ENCODE data around the gene KDELR3. TPM values are rescaled to one million over a fixed set of nuclear protein-coding genes. Genes with fewer than 3 reads are reported as not detected.

Gene KDELR3
- total RNA-seq (under 1 TPM; 0.13 to 0.33 TPM), polyA plus RNA-seq (0.45 TPM)

DNA sequence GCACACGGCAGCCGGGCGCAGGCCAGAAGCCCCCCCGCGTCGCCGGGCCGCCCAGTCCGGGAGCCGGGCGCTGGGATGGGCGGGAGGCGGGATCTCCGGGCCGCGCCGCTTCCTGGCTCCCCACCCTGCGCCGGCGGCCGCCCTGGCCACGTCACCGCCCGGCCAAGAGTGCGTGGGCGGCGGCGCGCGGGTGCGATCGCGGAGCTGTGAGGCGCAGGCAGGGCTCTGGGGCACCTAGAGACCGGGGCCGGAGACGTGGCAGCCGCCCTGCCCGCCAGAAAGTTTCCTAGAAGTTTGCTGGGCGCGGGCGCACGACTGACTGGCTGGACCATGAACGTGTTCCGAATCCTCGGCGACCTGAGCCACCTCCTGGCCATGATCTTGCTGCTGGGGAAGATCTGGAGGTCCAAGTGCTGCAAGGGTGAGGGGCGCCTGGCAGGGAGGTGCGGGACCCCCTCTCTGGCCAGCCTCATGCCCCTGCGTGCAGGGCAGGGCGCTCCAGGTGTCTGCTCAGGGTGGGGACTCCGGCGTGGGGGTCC is at the start of gene KDELR3:
KDELR3 (plus strand) TSS at position 193 of the 539 bp plus-strand sequence; CDS start at position 331, 138 bp downstream.
- Mint-ChIP-seq H3K4me3 (peak within 1 kb of the TSS; percentile 61 to 86 (median 71)), H3K9me3 (no peaks in the 10 kb centered on the region), H3K36me3 (no peaks in the 10 kb centered on the region), H3K4me1 (peaks cover 0 to 14% (median 10%) of the 10 kb centered on the region in 3 donors), H3K27me3 (peaks cover 19 to 35% of the 10 kb centered on the region in 2 donors), H3K27ac (peak within 1 kb of the TSS in 1 of 8 donors; percentile 81)
- no peaks in the 10 kb centered on the region for H3K9me3 ChIP-seq (ENCODE audit: low read length)
- H3K27me3 ChIP-seq (ENCODE audit: insufficient read depth, low read length, poor library complexity, severe bottlenecking): peaks cover 13% of the 10 kb centered on the region
- ChIA-PET POLR2A (no interaction called here), CTCF (no interaction called here)
- no peaks in the 10 kb centered on the region for H3K36me3 ChIP-seq (ENCODE audit: insufficient read depth, low read length)
- peak within 1 kb of the TSS; percentile 37 for H3K4me3 ChIP-seq (ENCODE audit: low read length)
- H3K27ac ChIP-seq (ENCODE audit: low read depth, low read length): peak within 1 kb of the TSS; percentile 67
- no peaks in the 10 kb centered on the region for H3K4me1 ChIP-seq (ENCODE audit: insufficient read depth, low read length)
- DNase-seq: peak in 3 of 5 donors; percentile 22 to 26 (median 25)

DNA sequence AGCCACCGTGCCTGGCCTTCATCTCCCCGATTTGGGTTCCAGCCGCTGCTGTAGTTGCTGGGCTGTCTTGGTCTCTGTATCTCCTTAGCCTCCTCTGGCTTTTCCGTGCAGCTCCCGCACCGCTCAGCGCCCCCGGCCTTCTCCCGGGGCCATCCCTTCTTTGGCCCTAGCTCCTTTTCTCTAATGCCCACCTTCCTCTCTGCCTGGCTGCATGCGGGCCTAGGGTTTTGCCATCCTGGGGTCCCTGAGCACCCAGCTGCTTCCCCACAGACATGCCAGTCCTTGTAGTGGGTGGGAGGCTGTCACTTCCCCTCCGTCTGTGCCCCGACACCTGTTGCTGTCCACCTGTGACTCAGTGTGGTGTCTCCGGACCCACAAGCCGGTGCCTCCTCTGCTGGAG is 49.3 kb upstream of the KDELR3 start:
- Histone ChIP-seq H3K27ac (ENCODE audit: low read depth, low read length) (no peak overlapping the region), H3K4me3 (ENCODE audit: low read length) (no peak overlapping the region), H3K9me3 (ENCODE audit: low read length) (no peaks in the 10 kb centered on the region), H3K27me3 (ENCODE audit: insufficient read depth, low read length, poor library complexity, severe bottlenecking) (no peaks in the 10 kb centered on the region), H3K36me3 (ENCODE audit: insufficient read depth, low read length) (no peaks in the 10 kb centered on the region), H3K4me1 (ENCODE audit: insufficient read depth, low read length) (no peaks in the 10 kb centered on the region)
- no peaks in the 10 kb centered on the region for H3K36me3 Mint-ChIP-seq
- H3K4me1 Mint-ChIP-seq: no peaks in the 10 kb centered on the region
- no peaks in the 10 kb centered on the region for H3K9me3 Mint-ChIP-seq
- DNase-seq: peak in 1 of 5 donors; percentile 32
- H3K4me3 Mint-ChIP-seq: no peak overlapping the region
- H3K27me3 Mint-ChIP-seq: peaks cover 0 to 3% of the 10 kb centered on the region in 2 donors
- CTCF ChIA-PET: no interaction called here
- peak overlapping the region in 1 of 8 donors; percentile 86 for H3K27ac Mint-ChIP-seq
- POLR2A ChIA-PET: interaction anchor here (0.7 kb wide), 1 partner anchor 392 kb away, joined by 7 read pairs; no protein-coding TSS in a partner anchor

DNA sequence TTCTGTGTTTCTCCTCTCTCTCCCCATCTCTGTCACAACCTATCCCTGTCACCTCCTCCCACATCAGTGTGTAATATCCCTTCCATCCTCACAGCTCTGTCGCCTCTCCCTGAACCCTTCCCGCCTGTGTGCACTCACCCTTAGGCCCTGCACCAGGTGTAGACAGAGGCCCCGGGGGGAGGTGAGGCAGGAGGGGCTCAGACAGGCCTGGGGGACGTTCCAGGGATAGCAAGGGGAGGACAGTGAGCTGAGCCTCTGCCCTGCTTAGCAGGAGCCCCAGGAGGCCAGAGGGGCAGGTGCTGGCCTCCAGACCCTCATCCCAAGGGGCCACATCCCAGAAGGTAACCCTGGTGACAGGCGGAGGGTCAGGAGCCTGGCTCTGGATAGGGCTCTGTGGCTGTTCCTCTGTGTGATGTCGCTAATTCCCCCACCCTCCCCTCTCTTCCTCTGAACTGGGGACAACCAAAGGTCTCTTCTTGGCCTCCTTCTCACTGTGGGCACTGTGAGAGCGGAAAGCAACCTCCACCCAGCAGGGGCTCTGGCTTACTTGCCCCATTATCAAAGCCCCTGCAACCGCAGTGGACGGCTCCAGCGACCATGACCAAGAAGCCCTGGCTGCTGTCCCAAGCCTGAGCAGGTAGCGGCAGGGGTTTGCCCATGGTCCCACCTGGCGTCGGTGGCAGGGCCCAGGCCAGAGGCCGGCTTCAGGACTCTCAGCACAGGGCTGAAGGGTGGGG is 48.6 kb upstream of the KDELR3 start:
- H3K27ac ChIP-seq (ENCODE audit: low read depth, low read length): no peak overlapping the region
- Mint-ChIP-seq H3K27me3 (peaks cover 0 to 3% of the 10 kb centered on the region in 2 donors), H3K9me3 (no peaks in the 10 kb centered on the region), H3K4me1 (no peaks in the 10 kb centered on the region), H3K4me3 (no peak overlapping the region), H3K27ac (peak overlapping the region in 1 of 8 donors; percentile 86), H3K36me3 (no peaks in the 10 kb centered on the region)
- ChIA-PET POLR2A (no interaction called here), CTCF (interaction anchor here (0.9 kb wide), 1 partner anchor 12 kb away, joined by 3 read pairs; no protein-coding TSS in a partner anchor)
- H3K36me3 ChIP-seq (ENCODE audit: insufficient read depth, low read length): no peaks in the 10 kb centered on the region
- peak in 1 of 5 donors; percentile 24 for DNase-seq
- no peaks in the 10 kb centered on the region for H3K4me1 ChIP-seq (ENCODE audit: insufficient read depth, low read length)
- H3K9me3 ChIP-seq (ENCODE audit: low read length): no peaks in the 10 kb centered on the region
- no peak overlapping the region for H3K4me3 ChIP-seq (ENCODE audit: low read length)
- H3K27me3 ChIP-seq (ENCODE audit: insufficient read depth, low read length, poor library complexity, severe bottlenecking): no peaks in the 10 kb centered on the region

DNA sequence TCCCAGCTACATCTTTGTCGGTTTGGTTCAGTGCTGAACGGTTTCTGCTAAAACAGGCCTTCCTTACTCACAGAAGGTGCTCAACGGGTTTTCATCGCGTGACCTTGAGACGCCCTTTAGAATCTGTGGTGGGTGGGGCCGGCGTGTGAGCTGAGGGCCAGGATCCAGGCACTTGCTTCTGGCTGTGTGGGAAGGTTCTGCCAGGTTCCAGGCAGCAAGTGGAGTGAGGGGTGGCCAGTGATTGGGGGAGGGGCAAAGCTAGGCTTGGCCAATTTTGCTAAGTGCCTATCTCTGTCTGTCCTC is 48.1 kb upstream of the KDELR3 start:
- H3K36me3 Mint-ChIP-seq: no peaks in the 10 kb centered on the region
- H3K9me3 ChIP-seq (ENCODE audit: low read length): no peaks in the 10 kb centered on the region
- DNase-seq: peak in 1 of 5 donors; percentile 17
- H3K27me3 ChIP-seq (ENCODE audit: insufficient read depth, low read length, poor library complexity, severe bottlenecking): no peaks in the 10 kb centered on the region
- H3K9me3 Mint-ChIP-seq: no peaks in the 10 kb centered on the region
- peaks cover 0 to 3% of the 10 kb centered on the region in 2 donors for H3K27me3 Mint-ChIP-seq
- H3K27ac ChIP-seq (ENCODE audit: low read depth, low read length): no peak overlapping the region
- no peak overlapping the region for H3K4me3 Mint-ChIP-seq
- H3K27ac Mint-ChIP-seq: no peak overlapping the region
- ChIA-PET POLR2A (no interaction called here), CTCF (interaction anchor here (0.9 kb wide), 1 partner anchor 11 kb away, joined by 3 read pairs; no protein-coding TSS in a partner anchor)
- no peaks in the 10 kb centered on the region for H3K4me1 Mint-ChIP-seq
- H3K4me1 ChIP-seq (ENCODE audit: insufficient read depth, low read length): no peaks in the 10 kb centered on the region
- H3K36me3 ChIP-seq (ENCODE audit: insufficient read depth, low read length): no peaks in the 10 kb centered on the region
- no peak overlapping the region for H3K4me3 ChIP-seq (ENCODE audit: low read length)

DNA sequence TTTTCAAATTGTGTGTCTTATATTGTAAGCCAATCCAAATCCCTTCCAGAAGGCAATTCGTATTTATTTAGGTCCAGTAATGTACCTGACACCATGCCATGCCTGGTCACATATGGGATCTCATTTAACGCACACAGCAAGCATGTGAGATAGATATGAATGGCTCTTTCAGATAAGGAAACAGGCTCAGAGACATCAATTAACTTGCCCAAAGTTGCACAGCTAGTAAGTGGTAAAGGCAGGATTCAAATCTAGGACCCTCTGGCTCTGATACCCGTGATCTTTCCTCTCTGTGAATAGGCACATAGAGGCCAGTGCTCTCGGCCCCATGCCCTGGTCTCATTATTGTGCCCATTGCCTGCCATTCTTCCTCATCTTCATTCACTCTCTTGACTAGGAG is 47.2 kb upstream of the KDELR3 start:
- H3K36me3 Mint-ChIP-seq: no peaks in the 10 kb centered on the region
- H3K4me1 Mint-ChIP-seq: no peaks in the 10 kb centered on the region
- peaks cover 3% of the 10 kb centered on the region in 2 donors for H3K27me3 Mint-ChIP-seq
- H3K9me3 ChIP-seq (ENCODE audit: low read length): no peaks in the 10 kb centered on the region
- no peak overlapping the region for H3K27ac Mint-ChIP-seq
- no peaks in the 10 kb centered on the region for H3K36me3 ChIP-seq (ENCODE audit: insufficient read depth, low read length)
- no peak overlapping the region for H3K4me3 Mint-ChIP-seq
- no peak overlapping the region for H3K27ac ChIP-seq (ENCODE audit: low read depth, low read length)
- no peak for DNase-seq
- ChIA-PET POLR2A (no interaction called here), CTCF (interaction anchor here (0.9 kb wide), 1 partner anchor 10 kb away, joined by 3 read pairs; no protein-coding TSS in a partner anchor)
- H3K9me3 Mint-ChIP-seq: no peaks in the 10 kb centered on the region
- no peaks in the 10 kb centered on the region for H3K4me1 ChIP-seq (ENCODE audit: insufficient read depth, low read length)
- H3K27me3 ChIP-seq (ENCODE audit: insufficient read depth, low read length, poor library complexity, severe bottlenecking): no peaks in the 10 kb centered on the region
- no peak overlapping the region for H3K4me3 ChIP-seq (ENCODE audit: low read length)

DNA sequence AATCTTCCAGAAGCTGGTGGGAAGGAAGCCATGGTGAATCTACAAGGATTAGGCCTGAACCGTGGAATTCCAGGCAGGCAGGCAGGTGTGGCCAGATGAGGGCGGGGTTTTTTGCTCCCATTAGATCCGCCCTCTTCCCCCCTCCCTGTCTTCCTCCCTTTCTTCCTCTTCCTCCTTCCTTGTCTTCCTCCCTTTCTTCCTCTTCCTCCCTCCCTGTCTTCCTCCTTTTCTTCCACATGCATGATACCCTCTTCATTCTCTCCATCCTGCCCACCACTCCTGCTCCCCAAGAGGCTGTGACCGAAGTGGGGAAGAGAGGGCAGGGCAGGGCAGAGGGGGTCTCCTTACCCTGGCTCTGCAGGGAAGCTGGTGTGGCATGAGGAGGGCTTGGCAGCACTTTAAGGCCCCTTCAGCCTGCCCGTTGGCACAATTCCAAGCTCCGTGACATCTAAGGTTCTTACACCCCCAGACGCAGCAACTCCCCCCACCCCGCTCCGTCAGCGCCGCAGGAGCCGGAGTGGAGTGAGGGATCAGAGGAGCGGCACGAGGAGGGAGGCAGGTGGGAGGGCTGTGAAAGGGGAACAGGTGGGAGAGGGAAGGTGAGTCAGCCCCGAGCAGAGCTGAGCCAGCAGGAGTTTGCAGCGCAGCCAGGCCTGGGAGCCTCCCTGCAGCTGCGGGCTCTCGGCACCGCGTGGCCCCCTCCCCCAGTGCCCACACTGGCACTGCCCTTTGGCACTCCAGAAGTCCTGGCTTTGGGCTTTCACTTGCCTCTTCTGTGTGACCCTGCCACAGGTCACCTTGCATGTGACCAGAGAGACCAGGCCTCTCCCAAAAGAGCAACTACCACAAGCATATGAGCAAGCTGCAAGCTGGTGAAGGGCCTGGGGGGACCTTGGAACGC is 45.0 kb upstream of the KDELR3 start:
- CTCF ChIA-PET: no interaction called here
- POLR2A ChIA-PET: no interaction called here
- no peaks in the 10 kb centered on the region for H3K36me3 Mint-ChIP-seq

DNA sequence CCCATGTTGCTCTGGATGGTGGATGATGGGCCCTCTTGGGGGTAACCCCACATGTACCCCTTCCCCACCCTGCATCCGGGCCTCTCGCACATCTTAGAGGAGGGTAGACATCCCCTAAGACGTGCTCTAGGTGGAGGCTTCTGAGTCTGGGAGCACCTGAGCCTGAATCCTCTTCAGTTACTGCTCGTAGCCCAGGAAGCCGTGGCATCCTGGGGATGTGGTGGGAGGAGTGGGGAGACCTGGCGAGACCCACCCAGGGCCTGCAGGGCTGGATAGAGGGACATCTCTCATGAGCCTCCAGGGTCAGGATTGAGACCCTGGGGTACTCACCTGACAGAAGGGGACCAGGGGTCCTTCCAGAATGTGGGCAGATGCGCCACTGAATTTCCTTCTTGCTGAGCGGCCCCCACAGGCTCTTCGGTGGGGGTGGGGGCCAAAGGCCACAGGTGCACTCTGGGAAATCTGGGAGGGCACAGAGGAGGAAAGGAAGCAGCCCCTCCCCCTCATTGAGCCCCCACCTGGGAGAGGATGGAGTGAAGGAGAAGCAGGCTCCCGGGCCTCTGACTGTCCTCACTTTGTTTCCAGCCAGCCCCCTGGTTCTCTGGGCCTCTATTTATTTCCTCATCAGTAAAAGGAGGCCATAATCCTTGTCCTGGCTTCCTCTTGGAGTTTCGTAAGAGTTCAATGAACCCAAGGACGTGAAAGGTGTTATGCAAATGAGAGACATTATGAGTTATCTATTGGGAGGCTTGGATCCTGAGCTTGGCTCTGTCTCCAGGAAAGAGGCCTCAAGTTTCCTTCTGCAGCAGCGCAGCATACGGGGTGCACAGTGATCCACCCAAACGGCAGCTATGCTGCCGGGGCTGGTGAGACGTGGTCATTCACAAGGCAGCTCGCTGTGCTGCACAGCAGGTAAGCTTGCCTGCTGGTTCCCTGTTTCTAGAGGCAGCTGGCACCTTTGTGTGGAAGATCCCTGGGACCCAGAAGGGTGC is 44.1 kb upstream of the KDELR3 start:
- H3K27ac ChIP-seq (ENCODE audit: low read depth, low read length): no peak overlapping the region
- Mint-ChIP-seq H3K27me3 (peaks cover 3% of the 10 kb centered on the region in 2 donors), H3K4me3 (no peak overlapping the region), H3K4me1 (no peaks in the 10 kb centered on the region), H3K27ac (no peak overlapping the region), H3K9me3 (no peaks in the 10 kb centered on the region), H3K36me3 (no peaks in the 10 kb centered on the region)
- ChIA-PET CTCF (no interaction called here), POLR2A (no interaction called here)
- H3K4me3 ChIP-seq (ENCODE audit: low read length): no peak overlapping the region
- no peaks in the 10 kb centered on the region for H3K36me3 ChIP-seq (ENCODE audit: insufficient read depth, low read length)
- no peaks in the 10 kb centered on the region for H3K4me1 ChIP-seq (ENCODE audit: insufficient read depth, low read length)
- DNase-seq: no peak
- no peaks in the 10 kb centered on the region for H3K9me3 ChIP-seq (ENCODE audit: low read length)
- no peaks in the 10 kb centered on the region for H3K27me3 ChIP-seq (ENCODE audit: insufficient read depth, low read length, poor library complexity, severe bottlenecking)

More for the DNA sequence above, 45.0 kb upstream of the KDELR3 start:
- H3K4me1 Mint-ChIP-seq: no peaks in the 10 kb centered on the region
- H3K9me3 Mint-ChIP-seq: no peaks in the 10 kb centered on the region
- H3K4me3 Mint-ChIP-seq: no peak overlapping the region
- no peak overlapping the region for H3K27ac ChIP-seq (ENCODE audit: low read depth, low read length)
- H3K27me3 ChIP-seq (ENCODE audit: insufficient read depth, low read length, poor library complexity, severe bottlenecking): no peaks in the 10 kb centered on the region
- H3K27ac Mint-ChIP-seq: peak overlapping the region in 1 of 8 donors; percentile 3
- no peaks in the 10 kb centered on the region for H3K9me3 ChIP-seq (ENCODE audit: low read length)
- peaks cover 3% of the 10 kb centered on the region in 2 donors for H3K27me3 Mint-ChIP-seq
- H3K36me3 ChIP-seq (ENCODE audit: insufficient read depth, low read length): no peaks in the 10 kb centered on the region
- H3K4me3 ChIP-seq (ENCODE audit: low read length): no peak overlapping the region
- no peak for DNase-seq
- no peaks in the 10 kb centered on the region for H3K4me1 ChIP-seq (ENCODE audit: insufficient read depth, low read length)

All from CD8-positive, alpha-beta memory T cell (primary cell).